Smooth muscle cell of the brain vasculature (primary cell): Measurements from ENCODE around the gene MPDU1.
"Not testable (repeated sequence)": the region's sequence is repeated elsewhere in the genome, so short reads cannot be mapped to it uniquely, and the experiment has no call there.

Source experiments
- DNase-seq: peaks from one replicate; pipeline ENCODE4 v3.0.0-alpha.2; 2012; ENCODE audit warnings: low read depth, low spot score

MPDU1 gene

GRCh38 chr17:7614425-7615264 lies 31.0 kb downstream of the MPDU1 start, which contains the start of gene FXR2:
TSS of gene FXR2 (minus strand) at chr17:7614897. CDS start at chr17:7614532, 365 bp downstream.
- DNase-seq: peak; percentile 100

- no peak for DNase-seq
Measured at GRCh38 chr17:7615265-7615747, 31.7 kb downstream of the MPDU1 start.

GRCh38 chr17:7618608-7619007 lies 35.0 kb downstream of the MPDU1 start:
- no peak for DNase-seq

- DNase-seq: no peak
Measured at GRCh38 chr17:7620835-7621234, 37.2 kb downstream of the MPDU1 start.

- no peak for DNase-seq
Measured at GRCh38 chr17:7623661-7624060, 40.0 kb downstream of the MPDU1 start.

- DNase-seq: not testable (repeated sequence)
Measured at GRCh38 chr17:7625749-7626148, 42.1 kb downstream of the MPDU1 start.

- no peak for DNase-seq
Measured at GRCh38 chr17:7626307-7626706, 42.7 kb downstream of the MPDU1 start.

- no peak for DNase-seq
Measured at GRCh38 chr17:7626956-7627249, 43.3 kb downstream of the MPDU1 start.

GRCh38 chr17:7627250-7628121 lies 43.8 kb downstream of the MPDU1 start, which contains the start of gene SAT2:
TSS of gene SAT2 (minus strand) at chr17:7627821. CDS start at chr17:7627635, 186 bp downstream.
- peak; percentile 91 for DNase-seq

GRCh38 chr17:7629939-7630571 lies 46.4 kb downstream of the MPDU1 start, which contains the start of gene SHBG:
TSS of gene SHBG (plus strand) at chr17:7630135. CDS start at chr17:7630173, 38 bp downstream.
- DNase-seq: no peak

- no peak for DNase-seq
Measured at GRCh38 chr17:7631398-7632380, 48.0 kb downstream of the MPDU1 start.

GRCh38 chr17:7632492-7632894 lies 48.8 kb downstream of the MPDU1 start:
- no peak for DNase-seq

- DNase-seq: no peak
Measured at GRCh38 chr17:7633093-7633492, 49.4 kb downstream of the MPDU1 start.

GRCh38 chr17:7634384-7634783 lies 50.7 kb downstream of the MPDU1 start:
- DNase-seq: no peak

- DNase-seq: no peak
Measured at GRCh38 chr17:7636163-7636562, 52.5 kb downstream of the MPDU1 start.
